ENCODE results near the gene B3GALT5.

Gene B3GALT5

DNA sequence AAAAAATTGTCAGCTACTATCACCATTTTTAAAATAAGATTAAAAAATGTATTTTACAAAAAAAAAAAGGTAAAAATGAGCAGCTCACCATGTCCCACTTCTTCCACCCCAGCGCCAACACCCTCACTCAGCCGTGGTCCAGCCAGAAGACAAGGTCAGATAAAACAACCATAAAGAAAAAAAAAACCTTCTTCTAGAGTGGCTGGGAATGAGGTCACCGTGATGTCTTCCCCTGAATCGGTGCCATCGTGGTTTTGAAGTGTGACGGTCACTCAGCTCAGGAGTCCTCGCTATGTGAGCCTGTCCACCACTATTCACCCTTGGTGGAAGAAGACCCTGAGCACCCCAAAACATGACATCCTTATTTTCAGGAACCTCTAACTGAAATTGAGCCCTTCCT, 38.1 kb downstream of the B3GALT5 start:
- H3K4me3 ChIP-seq (ENCODE audit: low read length) = no peak overlapping the region
- DNase-seq (ENCODE audit: low read depth) = no peak
- TF ChIP-seq, protein P1, sequence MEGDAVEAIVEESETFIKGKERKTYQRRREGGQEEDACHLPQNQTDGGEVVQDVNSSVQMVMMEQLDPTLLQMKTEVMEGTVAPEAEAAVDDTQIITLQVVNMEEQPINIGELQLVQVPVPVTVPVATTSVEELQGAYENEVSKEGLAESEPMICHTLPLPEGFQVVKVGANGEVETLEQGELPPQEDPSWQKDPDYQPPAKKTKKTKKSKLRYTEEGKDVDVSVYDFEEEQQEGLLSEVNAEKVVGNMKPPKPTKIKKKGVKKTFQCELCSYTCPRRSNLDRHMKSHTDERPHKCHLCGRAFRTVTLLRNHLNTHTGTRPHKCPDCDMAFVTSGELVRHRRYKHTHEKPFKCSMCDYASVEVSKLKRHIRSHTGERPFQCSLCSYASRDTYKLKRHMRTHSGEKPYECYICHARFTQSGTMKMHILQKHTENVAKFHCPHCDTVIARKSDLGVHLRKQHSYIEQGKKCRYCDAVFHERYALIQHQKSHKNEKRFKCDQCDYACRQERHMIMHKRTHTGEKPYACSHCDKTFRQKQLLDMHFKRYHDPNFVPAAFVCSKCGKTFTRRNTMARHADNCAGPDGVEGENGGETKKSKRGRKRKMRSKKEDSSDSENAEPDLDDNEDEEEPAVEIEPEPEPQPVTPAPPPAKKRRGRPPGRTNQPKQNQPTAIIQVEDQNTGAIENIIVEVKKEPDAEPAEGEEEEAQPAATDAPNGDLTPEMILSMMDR (conservative IDR thresholded peaks at IDR 0.05; ENCODE audit: low read depth, low read length) = no peak

DNA sequence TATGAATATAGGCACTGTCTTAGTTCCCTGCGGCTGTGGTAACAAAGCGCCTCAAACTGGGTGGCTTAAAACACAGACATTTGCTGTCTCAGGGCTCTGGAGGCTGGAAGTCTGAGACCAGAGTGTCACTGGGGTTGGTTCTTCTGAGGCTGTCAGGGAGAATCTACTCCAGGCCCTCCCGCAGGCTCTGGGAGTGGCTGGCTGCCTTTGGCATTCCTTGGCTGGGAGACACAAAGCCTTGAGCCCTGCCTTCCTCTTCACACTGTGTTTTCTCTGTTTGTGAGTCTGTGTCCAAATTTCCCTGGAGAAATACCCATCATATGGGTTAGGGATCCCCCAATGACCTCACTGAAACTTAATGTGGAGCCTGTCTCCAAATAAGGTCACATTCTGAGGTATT, 38.5 kb downstream of the B3GALT5 start:
- no peak for DNase-seq (ENCODE audit: low read depth)
- H3K4me3 ChIP-seq (ENCODE audit: low read length) = no peak overlapping the region
- TF ChIP-seq, protein P1 (conservative IDR thresholded peaks at IDR 0.05; ENCODE audit: low read depth, low read length) = no peak

DNA sequence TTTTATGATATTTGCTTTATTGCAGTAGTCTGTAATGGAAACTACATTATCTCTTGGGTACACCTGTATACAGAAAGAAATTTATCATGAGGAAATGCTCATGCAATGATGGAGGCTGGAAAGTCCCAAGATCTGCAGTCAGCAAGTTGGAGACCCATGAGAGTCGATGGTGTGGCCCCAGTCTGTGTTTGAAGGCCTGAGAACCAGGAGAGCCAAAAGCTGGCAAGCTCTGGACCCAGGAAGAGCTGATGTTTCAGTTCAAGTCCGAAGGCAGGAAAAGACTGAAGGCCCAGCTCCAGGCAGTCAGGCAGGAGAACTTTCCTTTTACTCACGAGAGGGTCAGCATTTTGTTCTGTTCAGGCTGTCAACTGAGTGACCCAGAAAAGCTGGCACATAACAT, 42.2 kb downstream of the B3GALT5 start:
- DNase-seq (ENCODE audit: low read depth) = no peak
- TF ChIP-seq, protein P1 (conservative IDR thresholded peaks at IDR 0.05; ENCODE audit: low read depth, low read length) = no peak
- no peak overlapping the region for H3K4me3 ChIP-seq (ENCODE audit: low read length)

DNA sequence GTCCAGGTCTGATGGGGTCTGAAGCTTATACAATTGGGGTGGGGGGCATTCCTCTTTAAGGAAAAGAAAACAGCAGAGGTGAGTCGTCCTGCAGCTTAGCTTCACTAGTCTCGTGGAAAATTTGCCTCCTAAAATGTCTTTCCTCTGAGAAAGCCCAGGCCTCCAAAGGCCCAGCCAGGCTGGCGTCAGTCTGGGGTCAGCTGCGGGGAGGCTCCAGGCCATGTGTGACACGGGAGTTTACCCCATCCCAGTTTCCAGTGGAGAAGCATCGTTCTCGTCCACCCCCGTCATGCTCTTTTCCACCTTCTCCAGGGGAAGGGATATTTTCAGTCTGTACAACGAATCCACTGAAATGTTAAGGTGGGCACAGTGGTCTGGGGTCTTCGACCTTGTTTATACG, 42.8 kb downstream of the B3GALT5 start:
- TF ChIP-seq, protein P1 (conservative IDR thresholded peaks at IDR 0.05; ENCODE audit: low read depth, low read length) = no peak
- no peak overlapping the region for H3K4me3 ChIP-seq (ENCODE audit: low read length)
- DNase-seq (ENCODE audit: low read depth) = no peak

DNA sequence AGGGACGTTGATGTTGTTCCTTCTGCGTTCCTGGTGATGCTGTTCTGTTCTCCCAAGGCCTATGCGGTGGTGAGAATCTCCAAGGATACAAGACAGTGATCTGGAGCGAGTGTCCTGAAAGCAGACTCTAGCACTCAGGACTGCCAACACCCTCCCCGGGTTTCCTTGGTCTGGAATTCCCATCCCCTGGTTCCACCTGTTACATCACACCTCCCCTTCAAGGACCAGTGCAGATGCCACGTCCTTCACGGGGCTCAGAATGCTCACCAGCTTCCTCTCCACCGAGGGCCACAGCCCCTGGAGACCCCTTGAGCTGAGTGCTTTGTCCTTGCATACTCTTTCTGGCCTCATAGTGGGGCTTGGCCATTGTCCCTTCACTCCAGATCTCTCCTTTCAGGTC, 43.5 kb downstream of the B3GALT5 start:
- DNase-seq (ENCODE audit: low read depth) = no peak
- TF ChIP-seq, protein P1 (conservative IDR thresholded peaks at IDR 0.05; ENCODE audit: low read depth, low read length) = no peak

DNA sequence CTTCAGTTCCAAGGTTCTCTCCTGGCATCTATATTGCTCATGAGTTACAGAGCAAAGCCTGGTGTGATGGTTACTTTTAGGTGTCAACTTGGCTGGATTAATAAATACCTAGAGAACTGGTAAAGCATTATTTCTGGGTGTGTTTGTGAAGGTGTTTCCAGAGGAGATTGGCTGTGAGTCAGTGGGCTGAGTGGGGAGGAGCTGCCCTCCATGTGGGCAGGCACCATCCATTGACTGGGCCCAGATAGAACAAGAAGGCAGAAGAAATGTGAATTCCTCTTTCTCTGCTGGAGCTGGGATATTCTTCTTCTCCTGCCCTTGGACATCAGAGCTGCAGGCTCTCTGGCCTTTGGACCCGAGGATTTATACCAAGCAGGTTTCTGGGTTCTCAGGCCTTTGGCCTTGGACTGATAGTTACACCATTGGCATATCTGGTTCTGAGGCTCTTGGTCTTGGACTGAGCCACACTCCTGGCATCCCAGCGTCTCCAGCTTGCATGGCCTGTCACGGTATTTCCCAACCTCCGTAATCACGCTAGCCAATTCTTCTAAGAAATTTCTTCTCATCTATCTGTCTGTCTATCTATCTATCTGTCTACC, 44.5 kb downstream of the B3GALT5 start:
- no peak for DNase-seq (ENCODE audit: low read depth)
- TF ChIP-seq, protein P1 (conservative IDR thresholded peaks at IDR 0.05; ENCODE audit: low read depth, low read length) = no peak
- H3K4me3 ChIP-seq (ENCODE audit: low read length) = no peak overlapping the region

More for the DNA sequence above, 43.5 kb downstream of the B3GALT5 start:
- no peak overlapping the region for H3K4me3 ChIP-seq (ENCODE audit: low read length)

DNA sequence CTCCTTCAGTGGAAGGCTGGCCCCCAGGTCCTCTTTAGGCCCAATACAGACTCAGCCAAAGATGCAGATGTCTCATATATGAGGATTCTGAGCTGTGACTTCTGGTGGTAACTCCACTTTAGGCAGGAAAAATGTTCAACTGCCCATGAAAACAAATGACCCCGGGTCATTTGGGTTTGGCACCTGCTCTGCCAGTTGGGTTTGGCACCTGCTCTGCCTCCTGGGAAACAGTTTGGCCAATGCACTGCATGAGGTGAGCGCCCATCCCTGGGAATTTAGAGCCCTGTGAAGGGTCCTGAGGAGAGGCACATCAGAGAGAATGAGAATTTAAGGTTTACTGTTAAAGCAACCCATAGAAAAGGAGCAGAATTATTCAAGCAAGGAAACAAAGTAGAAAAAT, 45.3 kb downstream of the B3GALT5 start:
- no peak overlapping the region for H3K4me3 ChIP-seq (ENCODE audit: low read length)
- no peak for DNase-seq (ENCODE audit: low read depth)
- TF ChIP-seq, protein P1 (conservative IDR thresholded peaks at IDR 0.05; ENCODE audit: low read depth, low read length) = no peak
